LNCaP clone FGC (cell line): ENCODE results near the gene SEMA7A.
"Not testable (repeated sequence)": the region's sequence is repeated elsewhere in the genome, so short reads cannot be mapped to it uniquely, and the experiment has no call there.

ENCODE experiments used
- DNase-seq: peaks from one replicate; pipeline ENCODE4 v3.0.0-alpha.2; 2011; ENCODE audit warnings: low read depth
- H3K4me3 ChIP-seq: 2 replicates; pipeline ENCODE4 v1.5.1; 2011; ENCODE audit warnings: mild to moderate bottlenecking, low read depth, low read length, control low read depth
- CTCF ChIP-seq: IDR thresholded peaks from 2 replicates; pipeline ENCODE4 v1.5.1; 2012; ENCODE audit warnings: mild to moderate bottlenecking; ENCODE audit not compliant: control insufficient read depth, insufficient read depth; ENCODE audit errors: extremely low read depth

The SEMA7A gene

GRCh38 chr15:74458473-74458872 is 24.7 kb upstream of the SEMA7A start:
- TF ChIP-seq CTCF: no peak
- DNase-seq: no peak
- no peak overlapping the region for H3K4me3 ChIP-seq

- DNase-seq, H3K4me3 ChIP-seq: not testable (repeated sequence)
Observed at GRCh38 chr15:74457036-74457435, 23.3 kb upstream of the SEMA7A start.

DNA sequence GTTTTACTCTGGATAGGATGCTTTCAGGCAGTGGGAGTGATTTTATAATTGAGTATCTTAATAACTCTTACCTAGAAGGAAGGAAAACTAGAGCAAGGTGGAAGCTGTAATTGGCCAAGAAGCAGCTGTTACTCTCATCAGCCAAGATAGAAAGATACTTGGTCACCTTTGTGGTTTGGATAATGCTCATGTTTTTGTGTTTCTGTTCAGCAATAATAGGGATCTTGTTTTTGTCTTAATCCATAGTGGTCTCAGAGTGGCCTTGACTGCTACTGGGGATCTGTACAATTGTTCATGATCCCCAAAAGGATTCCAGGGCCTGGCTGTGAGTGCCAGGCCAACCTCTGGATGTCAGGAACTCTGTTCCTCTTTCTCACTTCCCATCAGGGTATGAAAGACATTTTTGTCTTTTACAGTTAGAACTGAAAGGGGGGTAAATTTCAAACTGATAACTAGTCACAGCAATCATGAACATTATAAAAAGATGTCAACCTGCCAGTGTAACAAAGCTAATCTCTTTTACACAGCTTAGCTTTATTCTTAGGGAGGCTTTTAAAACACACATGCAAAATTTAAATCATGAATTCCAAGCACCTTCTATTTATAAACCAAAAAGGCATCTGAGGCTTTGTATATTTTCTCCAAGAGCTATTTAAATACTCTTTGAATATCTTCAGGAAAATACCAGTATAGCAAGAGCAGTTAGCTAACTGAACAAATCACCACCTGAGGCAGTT is 21.2 kb upstream of the SEMA7A start:
- no peak for DNase-seq
- H3K4me3 ChIP-seq: no peak overlapping the region
- TF ChIP-seq CTCF: no peak

GRCh38 chr15:74453925-74454763 is 20.4 kb upstream of the SEMA7A start:
- no peak for DNase-seq
- no peak overlapping the region for H3K4me3 ChIP-seq
- TF ChIP-seq CTCF: no peak

DNA sequence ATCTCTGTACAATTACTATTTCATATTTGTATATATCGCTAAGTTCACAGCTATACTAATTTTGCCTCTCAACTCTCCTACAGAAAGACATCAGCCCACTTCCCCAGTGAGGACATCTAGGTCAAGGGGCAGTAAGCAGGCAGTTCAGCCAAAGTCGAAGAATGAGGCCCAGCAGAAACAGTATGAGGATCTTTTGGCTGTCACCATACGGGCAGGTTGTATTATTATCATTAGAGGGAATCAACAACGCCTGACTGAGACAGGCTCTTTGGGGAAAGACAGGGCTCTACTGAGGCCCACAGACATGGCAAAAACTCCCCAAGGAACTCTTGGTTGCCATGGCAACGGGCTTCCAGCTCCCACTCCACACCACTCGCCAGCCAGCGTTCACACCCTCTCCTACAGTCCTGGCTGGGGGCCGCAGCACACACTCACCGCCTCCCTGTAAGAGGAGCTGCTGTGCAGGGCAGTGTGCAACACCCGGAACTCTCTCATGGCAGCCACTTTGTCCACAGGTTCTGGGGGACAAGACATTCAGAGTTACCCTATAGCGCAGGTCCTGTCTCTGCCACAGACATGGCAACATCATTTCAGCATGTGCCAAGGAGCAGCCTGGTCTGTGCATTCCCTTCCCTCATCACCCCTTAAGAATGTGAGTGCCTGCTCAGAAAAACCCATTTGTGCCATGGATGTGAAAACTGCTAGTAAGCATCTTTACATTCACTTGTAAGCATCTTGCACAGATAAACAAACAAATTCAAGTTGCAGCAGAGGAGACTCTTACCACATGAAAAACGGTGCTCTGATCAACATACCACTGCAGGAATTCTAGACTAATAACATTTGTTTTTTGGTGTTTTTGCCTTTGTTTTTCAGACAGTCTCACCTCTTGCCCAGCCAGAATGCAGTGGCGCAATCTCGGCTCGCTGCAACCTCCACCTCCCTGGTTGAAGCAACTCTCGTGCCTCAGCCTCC is 18.4 kb upstream of the SEMA7A start:
- no peak for DNase-seq
- no peak for TF ChIP-seq CTCF
- H3K4me3 ChIP-seq: no peak overlapping the region

DNA sequence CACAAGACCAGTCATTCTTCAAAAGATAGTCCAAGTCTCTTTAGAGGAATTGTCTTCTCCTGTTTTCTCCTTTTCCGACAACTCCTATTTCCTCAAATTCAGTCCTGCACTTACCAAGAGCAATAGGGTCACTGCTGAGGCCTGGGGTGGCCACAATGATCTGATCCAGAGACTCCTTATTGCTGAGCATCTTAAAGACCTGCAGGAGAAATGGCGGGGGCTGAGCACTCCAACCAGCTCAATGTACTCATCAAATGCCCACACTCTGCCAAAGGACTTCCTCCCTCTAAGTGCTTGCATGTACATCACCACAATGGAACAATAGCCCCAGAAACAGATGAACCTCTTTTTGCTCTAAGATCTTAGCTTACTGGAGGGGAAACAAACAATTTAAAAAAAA is 17.6 kb upstream of the SEMA7A start:
- no peak for DNase-seq
- no peak overlapping the region for H3K4me3 ChIP-seq
- no peak for TF ChIP-seq CTCF
